ENCODE data around the gene PDE6C. TPM values are rescaled to one million over a fixed set of nuclear protein-coding genes. Genes with fewer than 3 reads are reported as not detected.
A peak's percentile ranks its signal among the peaks of the same experiment; 100 is the strongest.

Gene PDE6C
- polyA plus RNA-seq, 1 donor (not counting 4 experiments of a cell fraction or from before 2014, with no cell fraction given) = not detected

GRCh38 chr10:93596539-93596938 is 15.8 kb upstream of the PDE6C start:
- Histone ChIP-seq H3K4me3 (ENCODE audit: control insufficient read depth in 2 of 3, extremely low read depth in 1 of 3, insufficient read depth in 2 of 3, low read depth in 1 of 3, low read length in 3 of 3) (no peak overlapping the region), H3K9me1 (ENCODE audit: control insufficient read depth, extremely low read depth, insufficient read depth, low read length) (no peaks in the 10 kb centered on the region), H4K20me1 (ENCODE audit: control insufficient read depth, extremely low read depth, insufficient read depth, low read length) (no peaks in the 10 kb centered on the region), H3K27me3 (ENCODE audit: control insufficient read depth, extremely low read depth, insufficient read depth, low read length) (peaks cover 21% of the 10 kb centered on the region), H3K9me3 (ENCODE audit: control insufficient read depth, low read depth, low read length) (no peaks in the 10 kb centered on the region), H3K79me2 (ENCODE audit: control insufficient read depth, insufficient read depth, low read length) (no peaks in the 10 kb centered on the region), H2AFZ (ENCODE audit: control insufficient read depth, low read length) (no peak overlapping the region), H3K9ac (ENCODE audit: control insufficient read depth, extremely low read depth, insufficient read depth, low read length) (no peak overlapping the region), H3K4me1 (ENCODE audit: control insufficient read depth, extremely low read depth, insufficient read depth, low read length) (no peaks in the 10 kb centered on the region), H3K4me2 (ENCODE audit: control insufficient read depth, extremely low read depth, insufficient read depth, low read depth, low read length) (no peak overlapping the region), H3K36me3 (ENCODE audit: control insufficient read depth in 2 of 2, extremely low read depth in 1 of 2, insufficient read depth in 2 of 2, low read length in 2 of 2) (no peaks in the 10 kb centered on the region), H3K27ac (ENCODE audit: control insufficient read depth, insufficient read depth, low read length) (no peak overlapping the region)
- TF ChIP-seq CTCF (optimal IDR thresholded peaks at IDR 0.05 in 1 of 3, IDR thresholded peaks at IDR 0.05 in 1 of 3, conservative IDR thresholded peaks at IDR 0.05 in 1 of 3; ENCODE audit: extremely low read depth in 1 of 3, insufficient read depth in 2 of 3, low read length in 3 of 3) = peak in 1 of 3 experiments; percentile 35
- TF ChIP-seq EZH2 (IDR thresholded peaks at IDR 0.05; ENCODE audit: low read length) = no peak
- DNase-seq (ENCODE audit: low read depth, low spot score) (no peak), FAIRE-seq (no peak)
- dilution Hi-C loops (cut with MboI; ENCODE audit: extremely low pct_ligation_motif_present, low sequenced_read_pairs) = no loop called here

GRCh38 chr10:93597075-93597599 is 15.2 kb upstream of the PDE6C start:
- Histone ChIP-seq H3K79me2 (ENCODE audit: control insufficient read depth, insufficient read depth, low read length) (no peaks in the 10 kb centered on the region), H4K20me1 (ENCODE audit: control insufficient read depth, extremely low read depth, insufficient read depth, low read length) (no peaks in the 10 kb centered on the region), H3K4me2 (ENCODE audit: control insufficient read depth, extremely low read depth, insufficient read depth, low read depth, low read length) (no peak overlapping the region), H3K9ac (ENCODE audit: control insufficient read depth, extremely low read depth, insufficient read depth, low read length) (no peak overlapping the region), H3K9me1 (ENCODE audit: control insufficient read depth, extremely low read depth, insufficient read depth, low read length) (no peaks in the 10 kb centered on the region), H3K27ac (ENCODE audit: control insufficient read depth, insufficient read depth, low read length) (no peak overlapping the region), H3K36me3 (ENCODE audit: control insufficient read depth in 2 of 2, extremely low read depth in 1 of 2, insufficient read depth in 2 of 2, low read length in 2 of 2) (no peaks in the 10 kb centered on the region), H2AFZ (ENCODE audit: control insufficient read depth, low read length) (no peak overlapping the region), H3K4me3 (ENCODE audit: control insufficient read depth in 2 of 3, extremely low read depth in 1 of 3, insufficient read depth in 2 of 3, low read depth in 1 of 3, low read length in 3 of 3) (no peak overlapping the region), H3K27me3 (ENCODE audit: control insufficient read depth, extremely low read depth, insufficient read depth, low read length) (peaks cover 27% of the 10 kb centered on the region), H3K9me3 (ENCODE audit: control insufficient read depth, low read depth, low read length) (no peaks in the 10 kb centered on the region), H3K4me1 (ENCODE audit: control insufficient read depth, extremely low read depth, insufficient read depth, low read length) (no peaks in the 10 kb centered on the region)
- dilution Hi-C loops (cut with MboI; ENCODE audit: extremely low pct_ligation_motif_present, low sequenced_read_pairs) = no loop called here
- DNase-seq (ENCODE audit: low read depth, low spot score) (no peak), FAIRE-seq (no peak)
- TF ChIP-seq CTCF (optimal IDR thresholded peaks at IDR 0.05 in 1 of 3, IDR thresholded peaks at IDR 0.05 in 1 of 3, conservative IDR thresholded peaks at IDR 0.05 in 1 of 3; ENCODE audit: extremely low read depth in 1 of 3, insufficient read depth in 2 of 3, low read length in 3 of 3) (no peak), EZH2 (IDR thresholded peaks at IDR 0.05; ENCODE audit: low read length) (no peak)
